HG02870 (cell line): ENCODE data around the gene HS1BP3.

Experiments
- ATAC-seq: cut with Tn5 transposase; IDR thresholded peaks from one replicate; pipeline ENCODE4 v1.9.1; 2021; ENCODE audit warnings: mild to moderate bottlenecking, moderate library complexity; ENCODE audit not compliant: unreplicated experiment

The HS1BP3 gene

GRCh38 chr2:20589975-20590703 is 60.8 kb downstream of the HS1BP3 start:
- no peak for ATAC-seq

DNA sequence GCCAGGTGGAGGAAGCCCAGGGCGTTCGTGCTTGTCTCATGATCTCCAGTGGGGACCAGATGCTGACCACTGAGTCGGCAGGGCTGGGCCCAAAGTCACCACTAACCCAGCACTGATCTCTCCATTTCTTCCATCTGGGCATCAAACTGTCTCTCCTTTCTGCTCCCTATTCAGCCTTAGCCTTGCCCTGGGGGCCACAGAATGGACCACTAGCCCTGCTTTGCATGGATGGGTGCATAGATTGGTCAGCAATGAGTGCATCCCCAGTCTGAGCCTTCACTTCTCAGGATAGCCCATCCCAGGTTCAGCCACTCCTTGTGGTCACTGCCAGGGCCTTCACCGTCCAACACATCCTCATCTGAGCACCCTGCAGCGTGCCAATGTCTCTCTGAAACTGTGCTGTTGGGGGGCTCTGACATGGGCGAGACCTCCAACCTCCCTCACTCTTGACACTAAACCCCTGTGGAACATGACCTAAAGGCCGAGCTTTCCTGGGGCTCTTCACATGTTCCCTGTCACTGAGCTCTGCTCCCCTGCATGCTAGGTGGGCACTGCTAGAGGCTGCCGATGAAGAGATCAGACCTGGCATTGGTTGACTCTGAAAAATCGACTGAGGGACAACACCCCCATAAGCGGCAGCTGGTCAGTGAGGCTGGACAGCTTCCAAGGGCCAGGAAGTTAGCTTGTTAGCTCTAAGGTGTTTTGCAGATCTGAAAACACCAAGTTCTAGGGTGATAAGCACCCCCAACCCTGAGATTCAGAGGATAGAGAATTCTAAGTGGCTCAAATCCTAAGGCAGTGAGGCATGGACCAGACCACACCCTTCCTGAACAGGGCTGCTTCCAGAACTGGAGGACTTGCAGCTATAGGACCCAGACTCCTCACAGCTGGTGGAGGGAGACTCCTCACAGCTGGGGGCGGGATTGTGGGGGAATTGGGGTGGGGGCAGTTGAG is 61.7 kb downstream of the HS1BP3 start:
- ATAC-seq, result no peak

GRCh38 chr2:20585710-20586594 is 64.9 kb downstream of the HS1BP3 start:
- ATAC-seq, result no peak

DNA sequence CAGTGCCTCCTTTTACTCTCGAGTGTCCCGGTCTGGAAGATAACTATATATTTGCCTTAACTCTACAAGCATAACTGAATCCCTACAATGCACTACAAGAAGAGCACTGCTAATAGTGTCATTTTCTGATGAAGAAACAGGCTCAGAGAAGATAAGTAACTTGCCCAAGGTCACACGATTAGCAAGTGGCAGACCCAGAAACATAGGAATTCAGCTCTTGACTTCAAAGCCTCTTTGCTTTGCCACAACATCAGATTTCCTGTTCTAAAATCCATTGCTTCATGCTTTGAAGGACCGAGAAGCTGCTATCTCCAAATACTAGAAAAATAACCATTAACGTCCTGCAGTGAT is 65.6 kb downstream of the HS1BP3 start:
- no peak for ATAC-seq

DNA sequence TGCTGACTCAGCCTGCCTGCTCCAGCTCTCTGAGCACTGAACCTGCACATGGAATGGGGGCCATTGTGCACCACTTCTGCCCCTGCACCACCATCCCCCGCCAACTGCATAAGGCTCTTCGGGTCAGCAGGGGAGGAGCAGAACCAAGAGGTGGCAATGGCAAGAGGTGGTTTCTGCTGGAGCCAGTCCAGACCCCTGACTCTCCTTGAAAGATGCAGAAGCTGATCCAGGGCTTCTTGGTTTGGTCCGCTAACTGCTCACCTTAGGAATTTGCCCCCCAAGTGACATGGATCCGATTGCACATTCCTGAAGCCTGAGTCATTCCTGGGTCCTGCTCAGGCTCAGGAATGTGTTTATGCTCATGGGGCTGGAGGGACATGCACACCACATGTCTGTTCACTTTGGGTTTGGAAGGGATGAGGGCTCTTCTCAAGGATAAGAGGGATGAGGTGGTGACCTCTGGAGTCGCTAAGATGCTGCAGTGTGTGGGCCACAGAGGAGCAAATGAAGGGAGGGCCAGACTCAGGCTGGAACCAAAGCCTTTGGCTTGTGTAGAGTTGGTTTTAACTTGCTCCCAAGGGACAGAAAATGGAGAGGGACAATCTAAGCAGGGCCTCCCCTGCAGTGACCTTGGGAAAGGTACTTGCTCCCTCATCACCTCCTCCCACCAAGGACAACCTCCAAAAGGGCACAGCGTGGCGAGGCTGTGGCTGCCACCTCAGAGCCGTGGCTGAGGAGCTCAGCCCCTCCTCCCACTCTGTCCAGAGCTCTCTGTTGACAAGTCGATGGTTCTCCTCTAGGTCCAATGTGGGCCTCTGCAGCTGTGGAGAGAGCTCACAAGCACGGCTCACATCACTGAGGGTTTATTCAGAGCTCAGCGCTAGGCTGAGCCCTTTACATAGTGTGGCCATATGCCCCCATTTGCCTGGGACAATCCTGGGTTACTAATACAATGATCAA is 66.2 kb downstream of the HS1BP3 start:
- no peak for ATAC-seq

GRCh38 chr2:20584045-20584398 is 66.9 kb downstream of the HS1BP3 start:
- no peak for ATAC-seq

DNA sequence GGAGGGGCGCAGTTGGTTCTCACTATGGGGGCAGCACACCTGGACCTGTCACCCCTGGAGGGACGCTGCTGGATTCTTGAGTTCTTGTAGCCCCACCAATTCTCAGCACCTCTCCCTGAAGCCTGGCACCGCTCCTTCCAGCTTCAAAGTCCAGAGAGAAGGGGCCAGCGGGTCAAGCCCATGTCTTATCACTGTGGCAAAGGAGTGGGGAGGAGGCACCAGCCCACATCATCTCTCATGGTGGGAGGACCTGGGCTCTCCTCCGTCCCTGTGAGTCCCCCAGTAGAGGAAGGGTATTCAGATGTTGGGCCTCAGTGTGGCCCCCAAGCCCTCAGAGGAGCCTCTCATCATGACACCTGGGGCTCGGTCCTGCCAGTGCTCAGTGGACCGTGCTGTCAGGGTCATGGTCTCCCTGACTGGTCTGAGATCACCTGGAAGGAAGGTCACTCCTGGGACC is 67.4 kb downstream of the HS1BP3 start:
- no peak for ATAC-seq

DNA sequence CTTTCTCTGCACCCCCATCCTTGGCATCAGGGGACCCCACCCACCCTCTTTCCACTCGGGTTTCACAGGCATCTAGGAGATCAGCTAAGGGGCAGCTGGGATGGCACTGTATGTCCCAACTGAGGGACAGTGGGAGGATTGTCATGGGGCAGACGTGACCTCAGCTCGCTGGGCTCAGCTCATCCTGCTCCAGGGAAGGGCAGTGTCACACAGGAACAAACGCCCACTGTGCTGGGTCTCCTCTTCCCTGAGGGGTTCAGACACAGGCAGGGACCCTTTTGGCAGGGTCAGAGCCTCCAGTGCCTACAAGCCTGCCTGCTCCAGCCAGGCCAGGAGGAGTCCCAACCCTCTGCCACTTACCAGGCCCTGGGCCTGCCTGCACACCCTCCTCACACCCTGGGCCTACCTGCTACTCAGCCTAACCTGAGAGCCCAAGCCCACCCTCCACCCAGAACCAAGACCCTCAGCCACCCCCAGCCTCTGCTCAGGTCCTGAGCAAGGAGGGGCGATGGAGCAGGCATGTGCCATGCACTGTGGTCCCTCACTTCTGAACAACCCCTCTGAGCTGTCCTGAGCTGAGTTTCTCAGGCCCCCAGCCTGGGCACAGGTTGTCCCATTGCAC is 68.2 kb downstream of the HS1BP3 start:
- ATAC-seq, result no peak

DNA sequence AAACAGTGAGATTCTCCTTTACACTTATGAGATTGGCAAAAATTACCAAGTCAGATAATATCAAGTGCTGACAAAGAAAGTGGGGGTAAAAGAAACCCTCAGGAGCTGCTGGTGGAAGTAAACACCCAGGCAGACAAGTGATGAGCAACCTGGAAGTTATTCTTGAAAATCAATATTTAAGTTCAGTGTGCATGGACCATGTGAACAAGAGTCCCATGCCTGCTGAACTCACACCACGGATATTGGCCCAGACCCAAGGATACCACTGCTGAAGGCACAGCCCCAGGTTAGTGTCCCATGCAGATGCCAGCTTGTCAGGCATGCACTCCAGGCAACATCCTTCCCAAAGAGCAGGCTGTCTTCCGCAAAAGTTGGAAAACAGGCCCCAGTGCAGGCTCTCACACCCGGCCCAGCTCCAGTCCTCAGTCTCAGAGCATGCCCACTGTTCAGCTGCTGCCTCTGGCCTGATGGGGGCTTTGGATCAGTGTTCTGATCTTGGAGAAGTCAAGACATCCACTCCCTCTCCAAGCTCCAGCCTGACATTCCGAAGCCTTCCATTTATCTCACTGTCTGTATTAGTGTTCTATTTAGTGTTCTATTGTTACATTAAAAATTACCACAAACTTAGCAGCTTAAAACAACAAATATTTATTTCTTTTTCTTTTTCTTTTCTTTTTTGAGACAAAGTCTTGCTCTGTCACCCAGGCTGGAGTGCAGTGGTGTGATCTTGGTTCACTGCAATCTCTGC is 70.0 kb downstream of the HS1BP3 start:
- no peak for ATAC-seq

- ATAC-seq, result no peak
These were observed 71.0 kb downstream of the HS1BP3 start for GRCh38 chr2:20579866-20580265.

- peak; percentile 58 for ATAC-seq
These were observed 71.7 kb downstream of the HS1BP3 start for GRCh38 chr2:20578895-20579825.

DNA sequence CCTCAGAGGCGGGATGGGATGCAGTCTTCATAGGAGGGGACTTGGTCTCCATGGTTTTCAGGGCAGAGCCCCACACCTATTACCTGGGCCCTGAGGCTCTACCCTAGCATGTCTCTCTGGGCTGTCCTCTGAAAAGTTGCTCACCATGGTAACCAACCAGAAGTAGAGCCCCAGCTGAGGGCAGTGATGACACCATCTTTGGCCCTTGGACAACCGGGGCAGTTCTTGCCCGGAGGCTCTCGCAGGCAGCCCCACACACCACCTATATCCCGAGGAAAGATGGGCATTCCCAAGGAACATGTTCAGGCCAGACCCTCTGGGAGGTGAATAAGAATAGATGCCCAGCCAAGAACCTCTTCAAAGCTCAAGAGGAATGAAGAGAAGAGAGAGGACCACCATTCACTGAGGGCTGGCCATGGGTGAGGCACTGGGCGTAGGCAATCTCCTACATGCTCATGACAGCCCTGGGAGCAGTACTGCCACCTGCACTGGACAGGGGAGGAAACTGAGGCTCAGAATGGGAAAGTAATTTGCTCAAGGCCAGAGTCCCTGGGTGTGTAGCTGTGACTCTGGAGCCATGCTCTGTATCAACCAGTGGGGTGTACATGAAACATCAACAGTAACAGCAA is 72.5 kb downstream of the HS1BP3 start:
- no peak for ATAC-seq

DNA sequence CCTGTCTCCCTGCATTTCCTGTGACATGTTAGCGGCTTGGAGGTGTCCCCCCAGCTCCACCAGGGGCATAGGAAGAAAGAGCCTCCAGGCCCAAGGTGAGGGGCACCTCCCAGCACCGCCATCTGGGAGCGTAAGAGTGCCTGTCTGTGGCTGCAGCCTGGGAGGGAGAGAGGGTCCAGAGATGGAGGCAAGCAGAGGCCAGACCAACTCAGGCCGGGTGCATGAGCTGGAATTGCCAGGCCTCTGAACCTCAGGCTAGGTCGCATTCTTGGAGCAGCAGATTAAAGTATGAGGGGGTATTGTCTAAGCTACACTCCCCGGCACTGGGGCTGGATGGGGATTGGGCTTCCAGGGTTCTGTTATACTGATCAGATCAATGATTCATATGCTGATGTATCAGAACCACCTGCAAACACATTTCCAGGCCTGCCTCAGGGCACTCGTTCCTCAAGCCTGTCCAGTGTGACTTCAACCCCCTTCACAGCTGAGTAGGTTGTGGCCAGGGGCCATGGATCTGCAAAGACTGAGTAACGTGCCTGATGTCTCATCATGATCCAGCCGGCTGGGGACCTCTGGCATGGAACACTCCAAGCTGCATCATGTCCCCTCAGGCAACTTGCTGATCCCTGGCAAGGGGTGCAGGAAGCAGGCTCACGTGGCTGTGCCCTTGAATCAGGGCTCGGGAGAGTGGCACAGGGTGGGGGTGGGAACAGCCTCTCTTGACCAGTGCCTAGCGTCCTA is 73.2 kb downstream of the HS1BP3 start:
- no peak for ATAC-seq

DNA sequence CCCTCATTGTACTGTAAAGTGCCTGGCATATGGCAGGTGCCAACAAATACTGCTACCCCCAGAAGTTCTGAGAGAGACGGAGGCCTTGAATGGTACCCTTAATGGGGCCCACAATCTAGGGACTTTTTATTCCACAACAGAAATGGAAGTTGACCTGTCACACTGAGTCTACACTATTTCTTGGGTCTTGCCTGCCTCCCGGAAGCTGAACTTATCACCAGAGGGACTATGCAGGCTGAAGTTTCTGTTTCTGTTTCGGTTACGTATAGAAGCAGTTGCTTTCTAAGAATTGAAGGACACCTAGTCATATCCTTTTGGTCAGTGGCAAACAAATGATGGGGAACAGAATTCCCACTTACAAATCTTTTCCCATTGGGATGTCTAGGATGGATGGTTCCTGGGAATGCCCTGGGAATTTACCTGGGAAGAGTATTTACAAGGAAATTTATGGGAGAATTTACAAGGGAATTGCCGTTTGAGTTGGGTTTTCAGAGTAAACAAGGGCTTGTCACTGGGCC is 74.2 kb downstream of the HS1BP3 start:
- peak; percentile 82 for ATAC-seq

- ATAC-seq, result no peak
These were observed 74.8 kb downstream of the HS1BP3 start for GRCh38 chr2:20575935-20576597.

- no peak for ATAC-seq
These were observed 75.5 kb downstream of the HS1BP3 start for GRCh38 chr2:20575414-20575813.
